ENCODE measurements around the gene KRT39.
"Not testable (repeated sequence)": the region's sequence is repeated elsewhere in the genome, so short reads cannot be mapped to it uniquely, and the experiment has no call there.

Gene KRT39

GRCh38 chr17:40937384-40937819, 29.3 kb downstream of the KRT39 start, which contains the start of gene KRT23:
KRT23 (minus strand) TSS chr17:40937646; CDS start chr17:40936603, 1,043 bp downstream.
- FAIRE-seq: no peak
- TF ChIP-seq POLR2AphosphoS5 (IDR thresholded peaks at IDR 0.05; ENCODE audit: low read depth, low read length): no peak
- TF ChIP-seq SPI1 (IDR thresholded peaks at IDR 0.05; ENCODE audit: low read depth, low read length): no peak
- TF ChIP-seq TAF1 (IDR thresholded peaks at IDR 0.05; ENCODE audit: low read depth, low read length): no peak
- TF ChIP-seq PAX5 (IDR thresholded peaks at IDR 0.05; ENCODE audit: insufficient read depth, low read length, severe bottlenecking): no peak
- TF ChIP-seq POU2F2 (IDR thresholded peaks at IDR 0.05; ENCODE audit: low read depth, low read length): no peak
- TF ChIP-seq POLR2A (IDR thresholded peaks at IDR 0.05; ENCODE audit: low read depth, low read length): no peak

GRCh38 chr17:40936976-40937375, 29.8 kb downstream of the KRT39 start:
- no peak for TF ChIP-seq POLR2AphosphoS5 (IDR thresholded peaks at IDR 0.05; ENCODE audit: low read depth, low read length)
- TF ChIP-seq PAX5 (IDR thresholded peaks at IDR 0.05; ENCODE audit: insufficient read depth, low read length, severe bottlenecking): no peak
- no peak for TF ChIP-seq POU2F2 (IDR thresholded peaks at IDR 0.05; ENCODE audit: low read depth, low read length)
- no peak for TF ChIP-seq TAF1 (IDR thresholded peaks at IDR 0.05; ENCODE audit: low read depth, low read length)
- TF ChIP-seq SPI1 (IDR thresholded peaks at IDR 0.05; ENCODE audit: low read depth, low read length): no peak
- no peak for TF ChIP-seq POLR2A (IDR thresholded peaks at IDR 0.05; ENCODE audit: low read depth, low read length)
- no peak for FAIRE-seq
- DNase-seq (ENCODE audit: insufficient read length, low spot score): no peak

More at GRCh38 chr17:40937384-40937819, 29.3 kb downstream of the KRT39 start, which contains the start of gene KRT23:
- no peak for DNase-seq (ENCODE audit: insufficient read length, low spot score)

- no peak for FAIRE-seq
Measured at GRCh38 chr17:40936437-40936971, 30.2 kb downstream of the KRT39 start.

GRCh38 chr17:40935624-40936023, 31.1 kb downstream of the KRT39 start:
- no peak for DNase-seq (ENCODE audit: insufficient read length, low spot score)
- FAIRE-seq: no peak
- no peak for TF ChIP-seq TAF1 (IDR thresholded peaks at IDR 0.05; ENCODE audit: low read depth, low read length)
- no peak for TF ChIP-seq POLR2A (IDR thresholded peaks at IDR 0.05; ENCODE audit: low read depth, low read length)
- no peak for TF ChIP-seq PAX5 (IDR thresholded peaks at IDR 0.05; ENCODE audit: insufficient read depth, low read length, severe bottlenecking)
- no peak for TF ChIP-seq POLR2AphosphoS5 (IDR thresholded peaks at IDR 0.05; ENCODE audit: low read depth, low read length)
- no peak for TF ChIP-seq POU2F2 (IDR thresholded peaks at IDR 0.05; ENCODE audit: low read depth, low read length)
- no peak for TF ChIP-seq SPI1 (IDR thresholded peaks at IDR 0.05; ENCODE audit: low read depth, low read length)

More at GRCh38 chr17:40936437-40936971, 30.2 kb downstream of the KRT39 start:
- no peak for DNase-seq (ENCODE audit: insufficient read length, low spot score)
- TF ChIP-seq SPI1 (IDR thresholded peaks at IDR 0.05; ENCODE audit: low read depth, low read length) (no peak), TAF1 (IDR thresholded peaks at IDR 0.05; ENCODE audit: low read depth, low read length) (no peak), PAX5 (IDR thresholded peaks at IDR 0.05; ENCODE audit: insufficient read depth, low read length, severe bottlenecking) (no peak), POLR2A (IDR thresholded peaks at IDR 0.05; ENCODE audit: low read depth, low read length) (no peak), POLR2AphosphoS5 (IDR thresholded peaks at IDR 0.05; ENCODE audit: low read depth, low read length) (no peak), POU2F2 (IDR thresholded peaks at IDR 0.05; ENCODE audit: low read depth, low read length) (no peak)

- no peak for DNase-seq (ENCODE audit: insufficient read length, low spot score)
- TF ChIP-seq TAF1 (IDR thresholded peaks at IDR 0.05; ENCODE audit: low read depth, low read length): no peak
- no peak for TF ChIP-seq POU2F2 (IDR thresholded peaks at IDR 0.05; ENCODE audit: low read depth, low read length)
- TF ChIP-seq PAX5 (IDR thresholded peaks at IDR 0.05; ENCODE audit: insufficient read depth, low read length, severe bottlenecking): no peak
- no peak for FAIRE-seq
Measured at GRCh38 chr17:40932608-40933007, 34.1 kb downstream of the KRT39 start.

- TF ChIP-seq POLR2A (IDR thresholded peaks at IDR 0.05; ENCODE audit: low read depth, low read length) (no peak), POU2F2 (IDR thresholded peaks at IDR 0.05; ENCODE audit: low read depth, low read length) (no peak), POLR2AphosphoS5 (IDR thresholded peaks at IDR 0.05; ENCODE audit: low read depth, low read length) (no peak), PAX5 (IDR thresholded peaks at IDR 0.05; ENCODE audit: insufficient read depth, low read length, severe bottlenecking) (no peak), TAF1 (IDR thresholded peaks at IDR 0.05; ENCODE audit: low read depth, low read length) (no peak), SPI1 (IDR thresholded peaks at IDR 0.05; ENCODE audit: low read depth, low read length) (no peak)
- no peak for FAIRE-seq
- DNase-seq (ENCODE audit: insufficient read length, low spot score): no peak
Measured at GRCh38 chr17:40931311-40931710, 35.4 kb downstream of the KRT39 start.

- DNase-seq (ENCODE audit: insufficient read length, low spot score) (no peak), FAIRE-seq (no peak)
- TF ChIP-seq POU2F2 (IDR thresholded peaks at IDR 0.05; ENCODE audit: low read depth, low read length) (no peak), PAX5 (IDR thresholded peaks at IDR 0.05; ENCODE audit: insufficient read depth, low read length, severe bottlenecking) (no peak), TAF1 (IDR thresholded peaks at IDR 0.05; ENCODE audit: low read depth, low read length) (no peak), POLR2AphosphoS5 (IDR thresholded peaks at IDR 0.05; ENCODE audit: low read depth, low read length) (no peak), POLR2A (IDR thresholded peaks at IDR 0.05; ENCODE audit: low read depth, low read length) (no peak), SPI1 (IDR thresholded peaks at IDR 0.05; ENCODE audit: low read depth, low read length) (no peak)
Measured at GRCh38 chr17:40926341-40926740, 40.4 kb downstream of the KRT39 start.

DNA sequence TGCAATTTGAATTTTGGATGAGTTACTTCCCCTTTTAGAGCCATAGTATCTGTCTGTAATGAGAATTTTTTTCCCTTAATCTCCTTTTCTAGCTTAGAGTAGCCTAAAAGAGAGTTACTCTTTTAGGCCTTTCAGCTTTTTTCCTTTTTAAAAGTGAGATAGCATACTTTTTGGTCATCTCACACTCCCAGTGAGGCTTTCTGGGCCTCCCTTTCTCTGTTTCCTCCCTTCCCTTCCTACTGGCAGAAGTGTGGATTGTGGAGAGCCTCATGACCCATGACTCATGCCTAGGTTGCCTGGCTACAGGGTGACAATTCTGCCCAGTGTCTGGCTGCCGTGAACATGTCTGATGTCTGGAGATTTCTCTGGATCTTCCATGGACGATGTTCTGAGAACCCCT, 44.5 kb downstream of the KRT39 start:
- FAIRE-seq (no peak), DNase-seq (ENCODE audit: insufficient read length, low spot score) (no peak)
- TF ChIP-seq SPI1 (IDR thresholded peaks at IDR 0.05; ENCODE audit: low read depth, low read length) (no peak), POU2F2 (IDR thresholded peaks at IDR 0.05; ENCODE audit: low read depth, low read length) (no peak), POLR2A (IDR thresholded peaks at IDR 0.05; ENCODE audit: low read depth, low read length) (no peak), PAX5 (IDR thresholded peaks at IDR 0.05; ENCODE audit: insufficient read depth, low read length, severe bottlenecking) (no peak), TAF1 (IDR thresholded peaks at IDR 0.05; ENCODE audit: low read depth, low read length) (no peak), POLR2AphosphoS5 (IDR thresholded peaks at IDR 0.05; ENCODE audit: low read depth, low read length) (no peak)

DNA sequence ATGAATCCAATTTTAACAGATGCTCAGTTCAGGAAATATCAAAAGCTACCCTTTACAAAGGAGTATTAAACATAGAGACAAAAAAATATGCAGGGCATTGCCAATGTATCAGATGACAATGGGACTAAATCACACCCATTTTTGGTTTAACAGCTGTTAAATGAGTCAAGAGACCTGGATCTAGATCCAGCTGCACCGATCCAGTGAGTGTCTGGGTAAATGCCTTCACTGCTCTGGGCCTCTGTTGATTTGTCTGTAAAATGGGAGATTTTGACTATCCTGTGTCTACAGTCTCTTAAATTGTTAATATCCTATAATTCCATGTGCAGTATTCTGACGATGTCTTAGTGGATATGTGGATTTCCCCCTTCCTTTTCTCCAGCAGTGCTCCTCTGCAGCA, 45.7 kb downstream of the KRT39 start:
- no peak for FAIRE-seq
- DNase-seq (ENCODE audit: insufficient read length, low spot score): no peak
- TF ChIP-seq PAX5 (IDR thresholded peaks at IDR 0.05; ENCODE audit: insufficient read depth, low read length, severe bottlenecking) (no peak), POU2F2 (IDR thresholded peaks at IDR 0.05; ENCODE audit: low read depth, low read length) (no peak), POLR2AphosphoS5 (IDR thresholded peaks at IDR 0.05; ENCODE audit: low read depth, low read length) (no peak), TAF1 (IDR thresholded peaks at IDR 0.05; ENCODE audit: low read depth, low read length) (no peak), SPI1 (IDR thresholded peaks at IDR 0.05; ENCODE audit: low read depth, low read length) (no peak), POLR2A (IDR thresholded peaks at IDR 0.05; ENCODE audit: low read depth, low read length) (no peak)

DNA sequence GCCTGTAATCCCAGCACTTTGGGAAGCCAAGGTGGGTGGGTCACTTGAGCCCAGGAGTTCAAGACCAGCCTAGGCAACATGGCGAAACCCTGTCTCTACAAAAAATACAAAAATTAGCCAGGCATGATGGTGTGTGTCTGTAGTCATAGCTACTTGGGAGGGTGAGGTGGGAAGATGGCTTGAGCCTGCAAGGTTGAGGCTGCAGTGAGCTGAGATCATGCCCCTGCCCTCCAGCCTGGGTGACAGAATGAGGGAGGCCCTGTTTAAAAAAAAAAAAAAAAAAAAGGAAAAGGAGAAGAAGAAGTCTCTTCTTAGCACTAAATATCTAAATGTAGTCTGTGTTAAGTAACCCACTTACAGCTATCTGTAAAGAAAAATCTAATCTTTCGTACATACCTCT, 49.6 kb downstream of the KRT39 start:
- not testable (repeated sequence) for FAIRE-seq; DNase-seq (ENCODE audit: insufficient read length, low spot score)

Measured in GM12891 (cell line).